SH-SY5Y (cell line): ENCODE data around the gene LSM10.

Experiments
- GATA2 ChIP-seq: IDR thresholded peaks from 2 replicates; pipeline ENCODE4 v1.6.1; 2011; ENCODE audit warnings: mild to moderate bottlenecking, low read depth, low read length
- GATA3 ChIP-seq: IDR thresholded peaks from 2 replicates; pipeline ENCODE4 v1.6.1; 2011; ENCODE audit warnings: low read depth, mild to moderate bottlenecking, low read length, moderate library complexity

The LSM10 gene

DNA sequence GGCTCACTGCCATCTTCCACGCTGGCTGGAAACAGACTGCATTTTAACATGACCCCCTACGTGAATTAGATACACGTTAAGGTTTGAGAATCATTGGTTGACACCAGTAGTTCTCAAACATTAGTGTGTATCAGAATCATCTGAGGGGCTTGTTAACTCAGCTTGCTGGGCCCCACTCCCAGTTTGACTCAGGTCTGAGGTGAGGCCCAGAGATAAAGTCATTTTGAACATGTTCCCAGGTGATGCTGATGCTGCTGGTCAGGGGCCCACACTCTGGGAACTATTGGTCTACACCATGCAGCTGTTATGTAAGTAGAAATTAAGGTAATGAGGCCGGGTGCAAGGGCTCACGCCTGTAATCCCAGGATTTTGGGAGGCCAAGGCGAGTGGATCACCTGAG lies 1.3 kb downstream of the LSM10 start:
- TF ChIP-seq GATA3 (no peak), GATA2 (no peak)

DNA sequence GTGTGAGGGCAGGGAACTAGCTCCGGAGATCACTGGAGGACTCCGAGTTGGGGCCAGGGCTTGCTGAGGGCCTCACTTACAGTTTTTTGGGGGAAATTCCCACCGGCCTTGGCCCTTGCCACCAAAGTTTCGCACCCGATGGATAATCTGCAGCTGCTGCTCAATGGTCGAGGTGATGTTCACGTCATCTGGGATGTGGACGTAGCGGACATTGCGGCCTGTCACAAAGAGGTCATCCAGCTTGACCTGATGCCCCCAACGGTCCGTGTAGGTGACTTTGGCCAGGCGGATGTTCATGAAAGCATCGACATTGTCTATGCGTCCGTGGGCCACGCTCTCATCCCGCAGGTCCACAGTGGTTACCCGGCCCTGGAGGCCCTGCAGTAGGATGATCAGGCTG lies 4.0 kb downstream of the LSM10 start:
- TF ChIP-seq GATA3 (no peak), GATA2 (no peak)

GRCh38 chr1:36392836-36393235 lies 4.9 kb downstream of the LSM10 start:
- TF ChIP-seq GATA2 (no peak), GATA3 (no peak)

DNA sequence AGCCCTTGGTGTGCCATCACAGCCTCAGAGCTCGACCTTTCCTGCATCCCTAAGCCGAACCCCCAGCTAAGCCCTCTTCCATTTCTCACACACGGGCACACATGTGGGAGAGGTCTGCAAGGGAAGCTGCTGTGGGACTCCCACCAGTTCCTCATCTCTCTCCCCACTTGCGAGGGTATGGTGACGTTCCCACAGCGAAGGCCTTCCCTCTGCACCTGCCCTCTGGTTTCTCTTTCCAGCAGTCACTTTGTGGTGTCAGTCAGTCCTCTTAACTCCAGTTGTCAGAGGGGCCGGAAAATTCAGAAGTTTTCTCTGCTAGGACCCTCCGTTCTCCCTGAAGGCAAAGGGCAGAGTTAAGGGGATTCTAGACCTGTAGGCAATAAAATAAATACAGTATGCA lies 6.4 kb downstream of the LSM10 start:
- TF ChIP-seq GATA2 (no peak), GATA3 (no peak)

DNA sequence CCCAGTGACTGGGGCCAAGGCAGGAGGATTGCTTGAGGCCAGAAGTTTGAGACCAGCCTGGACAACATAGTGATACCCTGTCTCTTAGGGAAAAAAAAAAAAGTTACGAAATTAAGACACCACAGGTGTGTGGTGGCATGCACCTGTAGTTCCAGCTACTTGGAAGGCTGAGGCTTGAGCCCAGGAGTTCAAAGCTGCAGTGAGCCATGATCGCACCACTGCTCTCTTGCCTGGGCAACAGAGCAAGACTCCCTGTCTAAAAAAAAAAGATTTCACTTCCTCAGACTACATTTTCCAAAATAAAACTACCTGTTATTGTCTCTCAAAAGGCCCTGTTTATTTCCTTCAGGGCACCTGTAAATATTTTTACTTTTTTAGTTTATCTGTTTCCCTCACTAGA lies 7.3 kb downstream of the LSM10 start:
- TF ChIP-seq GATA2: no peak
- no peak for TF ChIP-seq GATA3

DNA sequence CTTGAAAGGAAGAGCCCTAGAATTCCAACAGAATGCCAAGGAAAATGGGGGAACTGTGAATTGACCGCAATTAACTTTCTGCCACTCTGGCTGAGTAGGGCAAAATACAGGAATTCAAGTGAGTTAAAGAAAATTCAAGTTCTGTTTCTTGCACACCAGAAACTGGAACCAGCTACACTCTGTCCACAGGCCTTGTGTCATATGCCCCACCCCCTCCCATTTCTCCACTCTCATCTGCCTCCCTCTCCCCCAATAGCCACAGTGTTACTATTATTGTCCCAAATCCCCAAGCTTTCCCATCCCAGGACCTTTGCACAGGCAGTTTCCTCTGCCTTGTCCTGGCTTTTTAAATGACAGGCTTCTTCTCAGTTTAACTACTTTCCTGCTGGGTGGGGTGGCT lies 7.7 kb downstream of the LSM10 start:
- TF ChIP-seq GATA2 (no peak), GATA3 (no peak)

DNA sequence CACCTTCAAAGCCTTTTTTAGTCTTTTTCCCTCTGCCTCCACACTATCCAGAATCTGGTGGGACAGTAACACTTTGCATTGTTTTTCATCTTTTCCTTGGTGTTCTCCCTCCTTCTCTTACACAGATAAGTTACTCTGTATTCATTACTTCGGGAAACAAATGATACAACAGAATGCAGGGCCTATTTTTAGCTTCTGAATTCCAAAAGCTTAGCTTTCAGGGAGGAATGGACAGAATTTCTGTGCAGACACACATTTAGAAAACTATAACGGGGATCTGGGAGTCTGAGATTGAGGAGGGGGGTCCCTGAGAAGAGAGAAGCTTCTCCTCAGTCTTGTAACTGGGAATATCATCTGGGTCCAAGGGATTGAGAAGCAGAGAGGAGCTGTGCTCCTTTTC lies 8.4 kb downstream of the LSM10 start:
- TF ChIP-seq GATA3 (no peak), GATA2 (no peak)

GRCh38 chr1:36387141-36387949 lies 10.4 kb downstream of the LSM10 start:
- TF ChIP-seq GATA2 (no peak), GATA3 (no peak)

- TF ChIP-seq GATA3 (no peak), GATA2 (no peak)
Observed at GRCh38 chr1:36386265-36387140, 11.2 kb downstream of the LSM10 start.

DNA sequence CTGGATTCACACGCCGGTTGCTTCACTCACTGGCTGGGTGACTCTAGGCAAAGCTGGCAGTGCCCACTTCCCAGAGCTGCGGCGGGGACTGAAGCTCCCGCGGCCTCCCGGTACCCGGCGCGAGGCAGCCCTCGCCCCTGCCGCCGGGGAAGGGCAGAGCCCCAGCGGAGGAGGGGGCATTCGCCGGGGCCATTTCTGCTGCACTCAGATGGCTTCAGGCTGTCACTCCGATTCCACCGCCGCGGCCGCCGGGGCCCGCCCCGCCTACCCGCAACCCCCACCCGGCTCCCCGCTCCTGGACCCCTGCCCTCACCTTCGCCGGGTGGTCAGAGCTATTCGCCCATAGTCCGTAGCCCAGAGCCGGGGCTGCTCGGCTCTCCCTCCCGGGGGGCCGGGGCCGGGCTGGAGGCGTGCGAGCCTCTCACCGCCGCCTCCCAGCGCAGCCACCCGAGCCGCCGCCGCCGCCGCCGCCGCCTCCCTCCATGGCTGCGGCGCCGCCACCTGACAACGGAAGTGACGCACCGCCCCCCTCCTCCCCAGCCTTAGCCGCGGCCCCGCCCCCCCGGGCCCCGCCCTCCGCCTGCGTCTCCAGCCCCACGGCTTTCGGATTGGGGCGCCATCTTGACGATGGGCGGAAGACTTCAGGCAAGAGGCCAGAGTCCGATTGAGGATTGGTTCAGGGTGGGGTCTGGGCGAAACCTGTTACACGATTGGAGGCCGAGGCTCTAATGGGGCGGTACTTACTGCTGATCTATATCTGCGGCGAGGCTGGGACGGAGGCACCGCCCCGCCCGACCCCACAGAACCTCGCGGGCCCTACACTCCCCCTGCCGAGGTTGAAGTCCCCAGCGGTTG lies 12.1 kb downstream of the LSM10 start, which contains the start of gene STK40:
STK40 (minus strand) TSS at position 515 of the 855 bp plus-strand sequence. CDS start 24,592 bp downstream, outside the sequence.
- TF ChIP-seq GATA3 (peak; percentile 92), GATA2 (peak; percentile 100)

DNA sequence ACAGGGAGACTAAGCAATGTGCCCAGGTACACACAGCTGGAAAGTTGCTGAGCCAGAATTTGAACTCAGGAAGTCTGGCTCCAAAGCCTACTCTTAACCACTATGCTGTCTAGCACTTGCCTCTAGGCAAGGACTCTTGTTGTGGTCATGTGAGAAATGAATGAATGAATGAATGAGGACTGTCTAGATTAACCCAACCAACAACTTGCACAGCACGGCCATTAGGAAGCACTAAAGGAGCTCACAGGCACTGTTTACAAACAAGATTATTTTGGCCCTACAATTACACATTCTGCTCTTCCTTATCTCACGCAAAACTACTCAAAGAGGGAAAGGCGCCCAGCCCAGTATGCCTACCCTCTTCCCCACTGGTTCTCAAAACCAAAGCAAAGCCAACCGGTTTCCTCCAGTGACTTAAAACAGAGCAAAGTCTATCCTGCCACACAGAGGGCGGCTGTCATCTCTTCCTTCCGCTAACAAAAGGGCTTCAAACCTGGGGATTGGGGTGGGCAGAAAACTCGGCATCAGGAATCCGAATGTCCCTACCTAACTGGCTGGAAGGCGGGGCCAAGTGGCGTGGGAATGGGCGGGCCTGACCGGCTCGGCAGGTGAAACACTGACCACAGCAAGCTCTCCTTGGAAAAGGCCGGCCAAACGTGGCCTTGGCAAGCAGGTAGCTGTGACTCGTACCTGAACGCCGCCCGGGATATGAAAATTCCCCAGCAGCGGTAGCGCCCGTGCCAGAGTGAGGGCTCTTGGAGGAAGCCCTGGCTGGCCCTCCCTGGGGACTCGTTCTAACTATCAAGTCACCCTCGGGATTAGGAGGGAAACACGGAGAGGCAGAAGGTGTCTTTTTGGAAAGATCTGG lies 12.9 kb downstream of the LSM10 start:
- TF ChIP-seq GATA3: no peak
- no peak for TF ChIP-seq GATA2

DNA sequence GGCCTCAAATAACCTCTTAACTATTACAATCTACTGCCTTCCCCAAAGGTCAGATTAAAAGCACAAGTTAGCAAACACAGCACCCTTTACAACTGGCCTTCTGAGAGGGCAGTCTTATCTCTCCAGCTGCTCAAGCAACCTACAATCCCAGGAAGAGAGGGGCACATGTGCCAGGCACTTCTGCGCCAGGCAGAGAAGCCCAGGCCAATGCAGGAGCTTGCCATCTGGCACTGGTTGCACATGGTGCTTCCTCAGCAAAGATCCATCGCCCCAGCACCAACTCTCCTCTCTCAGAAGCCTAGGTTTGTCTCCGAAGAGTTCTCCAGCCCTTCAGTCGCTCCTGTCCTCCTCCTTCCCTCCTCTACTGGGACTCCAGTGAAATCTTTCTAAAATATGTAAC lies 14.5 kb downstream of the LSM10 start:
- TF ChIP-seq GATA2: no peak

- TF ChIP-seq GATA3 (no peak), GATA2 (no peak)
Observed at GRCh38 chr1:36382669-36383068, 15.0 kb downstream of the LSM10 start.

DNA sequence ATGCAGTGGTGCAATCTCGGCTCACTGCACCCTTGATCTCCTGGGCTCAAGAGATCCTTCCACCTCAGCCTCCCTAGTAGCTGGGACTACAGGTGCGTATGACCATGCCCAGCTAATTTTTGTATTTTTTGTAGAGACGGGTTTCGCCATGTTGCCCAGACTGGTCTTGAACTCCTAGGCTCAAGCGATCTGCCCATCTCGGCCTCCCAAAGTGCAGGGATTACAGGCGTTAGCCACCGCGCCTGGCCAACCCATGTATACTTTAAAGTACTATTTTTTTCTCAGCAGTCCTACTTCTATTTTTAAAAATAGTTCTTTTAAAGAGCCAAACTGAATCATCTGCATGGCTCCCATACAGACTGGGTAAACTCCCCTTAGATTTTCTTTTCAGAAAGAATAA lies 15.5 kb downstream of the LSM10 start:
- TF ChIP-seq GATA2 (no peak), GATA3 (no peak)
